Posterior cingulate gyrus (tissue), 11 donors: ENCODE measurements around the gene TOX2.

Experiments
- DNase-seq, 10 donors: peaks; one replicate each; pipeline versions ENCODE4 v3.0.0 to v3.0.0-alpha.2; 2020 to 2021; ENCODE audit warnings: mixed read lengths in 3 of 10
- intact Hi-C: fragments of 100-400 bp; cut with DNase I; formaldehyde crosslinking; loops from one replicate; pipeline ENCODE4 v1.15.1; 2023

TOX2 gene

GRCh38 chr20:43973671-43974450, 59.2 kb downstream of the TOX2 start:
- peak in 1 of 10 donors; percentile 43 for DNase-seq
- intact Hi-C loops = no loop called here

GRCh38 chr20:43974695-43975094, 60.0 kb downstream of the TOX2 start:
- DNase-seq = peak in 1 of 10 donors; percentile 41
- intact Hi-C loops = no loop called here

GRCh38 chr20:43975096-43975768, 60.6 kb downstream of the TOX2 start:
- intact Hi-C loops = no loop called here
- DNase-seq = peak in 1 of 10 donors; percentile 14

DNA sequence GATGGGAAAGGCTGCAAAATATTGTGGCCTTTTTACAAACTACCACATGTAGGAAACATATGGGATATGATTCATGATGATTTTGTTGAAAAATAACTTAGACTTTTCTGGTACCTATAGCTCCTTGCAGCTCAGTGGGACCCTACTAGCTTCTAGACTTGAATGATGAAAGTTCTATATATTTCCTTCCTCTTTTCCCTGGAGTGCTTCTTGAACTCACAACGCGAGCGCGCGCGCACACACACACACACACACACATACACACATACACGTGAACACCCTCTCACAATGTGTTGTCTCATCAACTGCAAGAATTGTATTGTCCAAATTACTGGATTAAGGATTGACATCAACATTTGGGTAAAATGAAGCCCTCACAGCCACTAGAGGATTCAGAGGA, 61.9 kb downstream of the TOX2 start:
- intact Hi-C loops = no loop called here

DNA sequence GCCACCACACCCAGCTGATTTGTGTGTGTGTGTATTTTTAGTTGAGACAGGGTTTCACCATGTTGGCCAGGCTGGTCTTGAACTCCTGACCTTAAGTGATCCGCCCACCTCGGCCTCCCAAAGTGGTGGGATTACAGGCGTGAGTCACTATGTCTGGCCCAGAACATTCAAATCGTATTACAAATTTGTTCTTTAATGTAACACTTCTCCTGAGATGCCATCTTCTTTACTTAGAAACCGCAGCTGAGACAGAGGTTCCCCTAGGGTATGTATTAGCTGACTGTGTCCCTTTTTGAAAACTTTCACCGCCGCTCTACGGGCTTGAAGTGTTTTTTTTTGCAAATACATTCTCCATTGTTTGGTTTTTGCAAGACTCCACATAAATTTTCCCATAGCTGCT, 62.6 kb downstream of the TOX2 start:
- intact Hi-C loops = no loop called here
- DNase-seq = no peak

More for the DNA sequence above, 61.9 kb downstream of the TOX2 start:
- peak in 1 of 10 donors; percentile 22 for DNase-seq

- intact Hi-C loops = no loop called here
- peak in 1 of 10 donors; percentile 32 for DNase-seq
Measured at GRCh38 chr20:43977962-43978361, 63.3 kb downstream of the TOX2 start.

GRCh38 chr20:43979576-43980105, 65.0 kb downstream of the TOX2 start:
- intact Hi-C loops = no loop called here
- no peak for DNase-seq

GRCh38 chr20:43981540-43981939, 66.9 kb downstream of the TOX2 start:
- DNase-seq = peak in 1 of 10 donors; percentile 16
- intact Hi-C loops = no loop called here

- DNase-seq = peak in 1 of 10 donors; percentile 42
- intact Hi-C loops = no loop called here
Measured at GRCh38 chr20:43982016-43982415, 67.4 kb downstream of the TOX2 start.

DNA sequence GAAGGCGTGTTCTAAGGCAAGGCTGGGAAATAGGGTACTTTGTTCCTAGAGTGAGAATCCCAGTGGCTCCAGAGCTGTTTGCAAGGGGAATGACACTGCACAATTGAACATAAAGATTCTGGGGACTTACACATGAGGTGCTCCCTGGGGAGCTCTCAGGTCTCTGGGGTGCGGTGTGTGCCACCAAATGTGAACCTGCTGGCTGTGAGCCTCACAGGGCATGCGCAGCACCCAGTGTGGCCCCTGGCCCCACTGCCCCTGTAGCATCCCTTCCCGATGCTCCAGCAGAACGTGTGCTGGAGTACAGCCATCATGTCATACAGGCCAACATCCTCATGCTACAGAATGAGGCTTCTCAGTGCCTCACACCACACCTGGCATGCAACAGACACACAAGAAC, 68.2 kb downstream of the TOX2 start:
- peak in 1 of 10 donors; percentile 57 for DNase-seq
- intact Hi-C loops = no loop called here

GRCh38 chr20:43983359-43983758, 68.7 kb downstream of the TOX2 start:
- peak in 1 of 10 donors; percentile 52 for DNase-seq

DNA sequence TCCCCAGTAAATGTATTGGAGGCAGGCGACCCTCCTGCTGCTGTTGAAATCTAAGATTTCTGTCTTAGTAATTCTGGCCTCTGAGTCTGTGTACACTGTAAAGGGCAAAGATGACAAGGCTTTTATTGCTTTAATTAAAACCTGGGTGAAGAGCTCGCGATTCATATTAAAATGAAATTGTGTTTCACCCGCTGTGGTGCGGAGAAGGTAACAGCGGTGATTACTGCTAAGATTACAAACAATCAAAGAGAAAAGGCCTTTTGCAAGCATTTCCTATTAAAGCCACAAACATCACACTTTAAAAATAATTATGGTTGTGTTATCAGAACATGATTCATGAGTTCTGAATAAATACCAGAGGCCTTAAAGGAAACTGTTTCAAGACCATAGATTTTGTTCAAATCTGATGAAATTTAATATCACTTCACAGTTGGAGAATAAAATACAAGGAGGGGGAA, 69.3 kb downstream of the TOX2 start:
- intact Hi-C loops = no loop called here
- DNase-seq = no peak

More at GRCh38 chr20:43983359-43983758, 68.7 kb downstream of the TOX2 start:
- intact Hi-C loops = no loop called here

- no peak for DNase-seq
- intact Hi-C loops = no loop called here
Measured at GRCh38 chr20:43984587-43984986, 69.9 kb downstream of the TOX2 start.

DNA sequence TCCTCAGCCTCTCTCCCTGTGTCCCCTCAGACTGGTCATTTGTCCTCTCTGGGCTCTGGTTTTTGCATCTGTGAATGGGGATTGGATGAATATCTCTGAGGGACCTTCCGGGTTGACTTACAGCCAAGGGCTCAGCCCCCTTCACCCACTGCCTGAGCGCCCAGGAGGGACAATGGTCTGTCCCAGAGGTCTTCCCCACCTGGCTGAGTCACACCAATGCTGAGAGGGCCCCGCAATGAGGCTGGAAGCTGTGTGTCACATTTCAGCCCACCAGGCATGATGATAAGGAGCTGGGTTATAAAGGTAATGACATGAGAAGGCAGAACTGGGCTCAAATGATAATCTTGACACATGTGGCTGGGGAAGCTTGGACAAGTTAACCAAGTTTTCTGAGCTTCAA, 70.5 kb downstream of the TOX2 start:
- no peak for DNase-seq
- intact Hi-C loops = no loop called here

- DNase-seq = no peak
- intact Hi-C loops = no loop called here
Measured at GRCh38 chr20:43985608-43986316, 71.1 kb downstream of the TOX2 start.

- intact Hi-C loops = no loop called here
Measured at GRCh38 chr20:43987018-43987417, 72.4 kb downstream of the TOX2 start.

GRCh38 chr20:43987531-43987930, 72.9 kb downstream of the TOX2 start:
- DNase-seq = no peak
- intact Hi-C loops = no loop called here

More at GRCh38 chr20:43987018-43987417, 72.4 kb downstream of the TOX2 start:
- no peak for DNase-seq

DNA sequence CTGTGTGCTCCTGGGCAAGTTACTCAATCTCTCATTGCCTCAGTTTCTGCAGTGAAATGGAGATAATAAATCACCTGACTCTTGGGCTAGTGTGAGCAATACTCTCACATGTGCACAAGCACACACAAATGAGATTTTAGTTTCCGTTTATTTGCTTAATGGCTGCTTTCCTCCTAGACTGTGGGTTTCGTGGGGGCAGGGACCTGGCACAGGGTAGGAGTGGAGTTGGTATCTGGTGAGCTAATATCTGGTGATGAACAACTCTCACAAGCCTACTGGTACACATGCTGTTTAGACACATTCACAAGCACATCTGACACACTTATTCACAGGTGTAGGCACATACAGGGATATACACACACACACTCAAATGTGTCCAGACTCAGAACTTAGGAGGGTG, 73.8 kb downstream of the TOX2 start:
- intact Hi-C loops = no loop called here
- DNase-seq = no peak

DNA sequence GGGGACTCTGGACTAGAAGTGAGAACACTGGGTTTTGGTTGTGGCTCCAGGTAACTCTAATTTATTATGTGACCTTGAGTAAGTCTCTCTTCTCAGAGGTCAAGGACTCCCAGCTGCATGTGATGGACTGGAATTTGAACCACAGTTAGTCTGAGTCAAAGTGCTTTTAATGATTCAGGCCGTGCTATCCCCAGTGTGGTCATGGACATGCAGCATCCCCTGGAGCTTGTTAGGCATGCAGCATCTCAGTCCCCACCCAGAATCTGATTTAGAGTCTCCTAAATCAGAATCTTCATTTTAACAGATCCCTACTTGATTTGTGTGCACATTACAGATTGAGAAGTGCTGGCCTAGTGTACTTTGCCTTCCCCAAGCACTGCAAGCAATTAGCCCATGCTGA, 74.2 kb downstream of the TOX2 start:
- intact Hi-C loops = no loop called here
- no peak for DNase-seq

DNA sequence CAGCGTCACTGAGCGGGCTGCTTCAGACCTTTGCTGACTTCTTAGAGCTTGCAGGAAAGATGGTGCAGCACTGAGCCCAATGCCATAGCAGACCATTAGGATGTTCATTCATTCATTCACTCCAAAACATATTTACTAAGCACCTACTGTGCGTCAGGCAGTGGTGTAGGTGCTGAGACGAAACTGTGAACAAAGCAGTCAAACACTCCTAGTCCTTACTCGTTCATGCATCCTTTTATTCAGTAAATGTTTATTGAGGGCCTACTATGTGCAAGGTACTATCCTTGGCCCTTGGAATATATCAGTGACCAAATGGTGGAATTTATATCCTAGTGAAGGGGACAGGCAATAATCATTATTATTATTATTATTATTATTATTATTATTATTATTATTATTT, 76.6 kb downstream of the TOX2 start:
- intact Hi-C loops = no loop called here

DNA sequence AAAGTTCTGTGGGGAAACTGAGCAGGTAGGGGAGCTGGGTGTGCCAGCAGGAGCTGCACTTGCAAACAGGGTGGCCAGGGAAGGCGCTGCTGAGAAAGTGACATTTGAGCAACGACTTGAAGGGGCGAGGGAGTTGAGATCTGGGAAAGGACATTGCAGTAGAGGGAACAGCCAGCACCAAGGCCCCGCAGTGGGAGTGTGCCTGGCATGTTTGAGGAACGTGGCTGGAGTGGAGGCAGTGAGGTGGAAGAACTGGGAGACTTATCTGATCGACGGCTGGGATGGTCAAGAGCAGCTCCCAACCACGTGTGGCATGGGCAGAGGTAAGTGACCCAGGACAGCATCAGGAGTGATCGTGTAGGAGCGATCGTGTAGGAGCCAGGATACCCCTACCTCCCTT, 77.3 kb downstream of the TOX2 start:
- no peak for DNase-seq
- intact Hi-C loops = no loop called here

More for the DNA sequence above, 76.6 kb downstream of the TOX2 start:
- DNase-seq = no peak
